HG02870 (cell line): ENCODE measurements around the gene PTF1A.

Source experiments
- ATAC-seq: cut with Tn5 transposase; IDR thresholded peaks from one replicate; pipeline ENCODE4 v1.9.1; 2021; ENCODE audit warnings: mild to moderate bottlenecking, moderate library complexity; ENCODE audit not compliant: unreplicated experiment

PTF1A gene

DNA sequence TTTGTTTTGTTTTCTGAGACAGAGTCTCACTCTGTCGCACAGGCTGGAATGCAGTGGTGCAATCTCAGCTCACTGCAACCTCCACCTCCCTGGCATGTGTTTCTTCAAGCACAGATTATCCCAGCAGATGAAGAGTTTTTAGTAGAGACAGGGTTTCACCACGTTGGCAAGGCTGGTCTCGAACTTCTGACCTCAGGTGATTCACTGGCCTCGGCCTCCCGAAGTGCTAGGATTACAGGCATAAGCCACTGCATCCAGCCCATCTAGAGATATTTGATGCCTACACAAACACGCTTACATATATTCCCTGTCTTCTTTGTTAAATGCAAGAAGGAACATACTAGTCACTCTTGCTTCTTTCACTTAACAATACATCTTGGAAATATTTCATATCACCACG lies 5.9 kb upstream of the PTF1A start:
- ATAC-seq: no peak

DNA sequence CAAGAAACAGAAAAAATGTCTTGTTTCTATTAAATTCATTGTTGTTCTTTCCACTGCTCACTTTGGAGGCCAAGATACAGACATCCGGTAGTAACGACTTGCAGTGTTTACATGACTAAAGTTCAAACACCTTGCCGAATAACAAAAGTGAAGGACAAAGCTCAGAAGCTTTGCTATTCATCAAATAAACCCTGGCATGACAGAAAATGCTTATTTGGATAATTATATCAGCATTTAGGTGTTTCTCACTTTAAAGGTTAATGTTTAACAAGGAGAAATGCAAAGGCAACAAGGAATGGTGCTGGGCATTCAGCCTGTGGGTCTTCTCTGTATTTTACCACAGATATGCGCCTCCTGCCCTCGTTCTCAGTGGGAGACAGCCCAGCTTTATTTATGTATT lies 5.4 kb upstream of the PTF1A start:
- no peak for ATAC-seq

DNA sequence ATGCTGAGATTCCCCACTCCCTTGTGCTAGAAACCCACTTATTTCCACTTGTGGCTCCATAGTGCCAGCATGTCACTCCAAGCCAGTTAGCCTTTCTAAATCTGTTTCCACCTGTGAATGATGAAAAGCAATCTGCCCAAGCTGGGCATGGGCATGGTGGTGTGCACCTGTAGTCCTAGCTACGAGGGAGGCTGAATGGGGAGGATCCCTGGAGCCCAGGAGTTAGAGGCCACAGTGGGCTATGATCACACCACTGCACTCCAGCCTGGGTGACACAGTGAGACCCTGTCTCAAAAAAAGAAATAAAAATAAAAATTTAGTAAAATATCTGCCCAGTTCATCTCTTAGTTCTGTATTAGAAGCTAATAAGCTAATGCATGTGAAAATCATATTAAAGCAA lies 5.0 kb upstream of the PTF1A start:
- ATAC-seq: no peak

DNA sequence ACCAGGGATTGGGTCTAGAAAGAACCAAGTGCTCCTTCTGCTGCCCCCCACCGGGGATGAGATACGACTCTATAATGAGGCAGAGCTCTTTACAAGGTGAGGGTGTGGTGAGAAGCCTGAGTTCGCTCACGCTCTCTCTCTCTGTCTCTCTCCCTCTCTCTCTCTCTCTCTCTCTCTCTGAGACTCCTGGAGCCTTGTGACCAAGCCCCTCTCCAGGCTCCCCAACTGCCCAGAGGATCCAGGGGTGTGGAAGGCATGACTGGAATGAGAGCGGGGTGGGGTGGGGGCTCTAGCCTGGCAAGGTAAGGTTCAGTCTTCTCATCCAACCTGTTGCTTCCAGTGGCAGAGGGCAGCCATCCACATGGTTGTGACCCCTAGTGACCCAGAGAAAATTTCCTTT lies 3.1 kb upstream of the PTF1A start:
- ATAC-seq: no peak

DNA sequence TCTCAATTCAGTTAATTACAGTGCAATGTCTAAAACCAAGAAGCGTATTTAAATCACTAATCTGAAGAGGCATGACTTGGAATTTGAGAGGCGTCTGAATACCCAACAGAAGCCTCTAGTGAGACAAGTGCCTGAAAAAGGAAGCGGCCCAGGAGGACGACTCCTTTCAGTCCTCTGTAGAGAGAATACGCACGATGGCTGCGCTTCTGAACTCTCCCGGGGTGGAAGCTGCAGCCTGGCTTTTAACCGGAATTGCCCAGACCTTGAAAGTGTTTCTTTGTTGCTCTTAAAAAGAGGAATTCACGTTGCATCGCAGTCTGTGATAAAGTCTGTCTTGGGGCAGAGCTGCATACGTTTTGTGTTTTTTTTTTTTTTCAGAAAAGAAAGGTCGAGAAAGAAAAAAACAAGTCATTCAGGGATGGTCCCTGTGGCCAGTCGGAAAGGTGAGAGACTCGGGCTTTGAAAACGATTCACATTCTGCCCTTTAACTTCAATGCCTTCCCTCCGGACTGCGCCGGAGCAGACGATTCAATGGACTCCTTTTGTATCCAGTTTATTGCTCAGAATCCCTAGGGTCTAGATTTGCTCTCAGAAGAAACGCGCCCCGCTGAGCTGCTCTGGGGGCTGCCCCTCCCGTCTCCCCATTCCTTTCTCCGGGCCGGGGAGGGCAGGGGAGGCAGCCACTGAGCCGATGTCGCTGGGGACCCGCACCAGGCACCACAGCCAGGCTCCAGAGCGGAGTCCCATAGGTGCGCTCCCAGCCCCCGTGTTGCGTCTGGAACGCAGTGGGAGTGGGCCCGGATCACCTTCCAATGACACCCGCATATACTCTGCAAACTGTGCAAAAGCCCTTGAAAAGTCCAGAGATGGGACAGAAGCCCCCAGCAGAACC lies 994 bp upstream of the PTF1A start:
- ATAC-seq: no peak

DNA sequence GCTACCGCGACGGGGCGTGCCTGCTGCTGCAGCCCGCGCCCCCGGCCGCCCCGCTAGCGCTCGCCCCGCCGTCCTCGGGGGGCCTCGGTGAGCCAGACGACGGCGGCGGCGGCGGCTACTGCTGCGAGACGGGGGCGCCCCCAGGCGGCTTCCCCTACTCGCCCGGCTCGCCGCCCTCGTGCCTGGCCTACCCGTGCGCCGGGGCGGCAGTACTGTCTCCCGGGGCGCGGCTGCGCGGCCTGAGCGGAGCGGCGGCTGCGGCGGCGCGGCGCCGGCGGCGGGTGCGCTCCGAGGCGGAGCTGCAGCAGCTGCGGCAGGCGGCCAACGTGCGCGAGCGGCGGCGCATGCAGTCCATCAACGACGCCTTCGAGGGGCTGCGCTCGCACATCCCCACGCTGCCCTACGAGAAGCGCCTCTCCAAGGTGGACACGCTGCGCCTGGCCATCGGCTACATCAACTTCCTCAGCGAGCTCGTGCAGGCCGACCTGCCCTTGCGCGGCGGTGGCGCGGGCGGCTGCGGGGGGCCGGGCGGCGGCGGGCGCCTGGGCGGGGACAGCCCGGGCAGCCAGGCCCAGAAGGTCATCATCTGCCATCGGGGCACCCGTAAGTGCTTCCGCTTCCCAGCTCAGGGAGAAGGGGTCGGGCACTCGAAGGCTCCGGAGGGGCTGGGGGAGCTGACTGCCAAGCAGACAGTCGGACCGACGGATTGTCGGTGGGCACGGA lies 761 bp downstream of the PTF1A start:
- no peak for ATAC-seq

DNA sequence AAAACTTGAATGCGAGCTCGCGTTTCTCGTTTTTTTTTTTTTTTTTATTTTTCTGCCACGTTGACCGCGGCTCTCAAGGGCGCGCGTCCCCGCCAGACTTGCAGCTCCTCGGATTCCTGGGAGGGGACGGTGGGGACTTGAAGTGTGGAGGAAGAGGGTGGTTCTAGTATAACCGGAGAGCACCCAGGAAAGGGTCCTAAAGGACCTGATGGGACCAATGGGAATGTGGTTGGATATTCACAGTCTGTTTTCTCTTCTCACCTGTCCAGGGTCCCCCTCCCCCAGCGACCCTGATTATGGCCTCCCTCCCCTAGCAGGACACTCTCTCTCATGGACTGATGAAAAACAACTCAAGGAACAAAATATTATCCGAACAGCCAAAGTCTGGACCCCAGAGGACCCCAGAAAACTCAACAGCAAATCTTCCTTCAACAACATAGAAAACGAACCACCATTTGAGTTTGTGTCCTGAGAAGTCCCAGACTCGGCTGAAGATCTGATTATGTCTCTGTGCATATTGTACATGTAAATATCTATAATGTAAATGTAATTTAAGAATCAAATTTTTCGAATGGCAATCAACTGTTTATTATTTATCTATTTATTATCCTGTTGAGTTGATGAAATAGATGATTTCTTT lies 1.4 kb downstream of the PTF1A start:
- no peak for ATAC-seq

DNA sequence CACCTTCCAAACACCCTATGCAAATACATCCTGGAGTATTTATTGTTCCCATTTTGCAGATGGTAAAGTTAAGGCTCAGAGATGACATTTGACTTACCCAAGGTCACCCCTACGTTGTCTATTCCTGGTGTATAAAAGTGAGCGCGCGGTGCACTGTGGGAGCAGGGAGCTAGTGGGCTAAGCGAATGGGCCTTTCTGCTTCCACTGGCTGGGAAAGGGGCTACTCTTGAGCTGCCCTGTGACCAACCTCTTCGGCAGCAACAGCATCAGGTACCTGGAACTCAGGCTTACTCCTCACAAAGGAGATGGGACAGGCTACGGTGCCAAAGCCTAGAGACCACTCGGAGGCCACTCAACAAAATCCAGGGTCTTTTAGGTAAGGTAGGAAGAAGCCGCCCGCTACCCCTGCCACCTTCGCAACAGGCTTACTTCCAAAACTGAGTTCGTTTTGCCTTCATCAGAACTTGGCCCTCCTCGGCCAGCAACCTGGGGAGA lies 2.4 kb downstream of the PTF1A start:
- no peak for ATAC-seq

DNA sequence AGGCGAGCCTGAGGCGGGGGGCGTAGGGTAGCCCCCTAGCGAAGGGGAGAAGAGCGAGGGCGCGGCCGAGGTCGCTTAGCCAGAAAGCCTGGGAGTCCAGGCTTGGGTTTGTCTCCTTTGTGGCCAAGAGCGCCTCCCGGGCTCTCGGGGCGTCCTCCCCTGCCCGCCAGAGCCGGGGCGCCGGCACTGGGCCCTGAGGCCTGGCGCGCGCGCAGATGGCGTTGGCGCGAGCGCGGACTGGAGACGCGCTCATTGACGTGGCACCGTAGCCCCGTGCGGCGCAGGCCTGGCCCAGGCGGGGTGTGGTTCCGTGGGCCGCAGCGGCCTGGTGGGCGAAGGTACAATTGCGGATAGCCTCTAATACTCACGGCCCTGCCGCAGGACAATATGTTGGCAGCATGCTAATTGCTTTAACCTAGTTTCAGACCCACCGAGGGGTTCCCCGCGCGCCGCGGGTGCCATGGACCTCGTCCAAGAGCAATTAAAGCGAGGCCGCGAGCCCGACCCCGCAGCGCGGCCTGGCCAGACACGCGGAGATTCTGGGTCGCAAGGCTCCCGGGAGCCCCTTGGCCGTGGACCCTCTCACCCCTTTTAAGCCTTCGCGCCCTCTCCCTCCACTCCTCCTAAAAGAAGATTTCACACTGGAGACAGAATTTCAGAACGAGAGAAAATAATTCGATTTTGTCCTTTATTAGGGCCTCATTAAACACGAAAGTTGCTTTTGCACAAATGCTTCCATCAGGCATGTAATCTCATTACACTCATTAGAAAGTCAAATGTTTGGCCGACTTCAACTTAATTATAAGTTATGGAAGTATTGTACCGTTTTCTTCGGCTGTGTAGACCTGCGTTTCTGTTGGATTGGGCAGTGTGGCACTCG lies 3.1 kb downstream of the PTF1A start:
- ATAC-seq: no peak

DNA sequence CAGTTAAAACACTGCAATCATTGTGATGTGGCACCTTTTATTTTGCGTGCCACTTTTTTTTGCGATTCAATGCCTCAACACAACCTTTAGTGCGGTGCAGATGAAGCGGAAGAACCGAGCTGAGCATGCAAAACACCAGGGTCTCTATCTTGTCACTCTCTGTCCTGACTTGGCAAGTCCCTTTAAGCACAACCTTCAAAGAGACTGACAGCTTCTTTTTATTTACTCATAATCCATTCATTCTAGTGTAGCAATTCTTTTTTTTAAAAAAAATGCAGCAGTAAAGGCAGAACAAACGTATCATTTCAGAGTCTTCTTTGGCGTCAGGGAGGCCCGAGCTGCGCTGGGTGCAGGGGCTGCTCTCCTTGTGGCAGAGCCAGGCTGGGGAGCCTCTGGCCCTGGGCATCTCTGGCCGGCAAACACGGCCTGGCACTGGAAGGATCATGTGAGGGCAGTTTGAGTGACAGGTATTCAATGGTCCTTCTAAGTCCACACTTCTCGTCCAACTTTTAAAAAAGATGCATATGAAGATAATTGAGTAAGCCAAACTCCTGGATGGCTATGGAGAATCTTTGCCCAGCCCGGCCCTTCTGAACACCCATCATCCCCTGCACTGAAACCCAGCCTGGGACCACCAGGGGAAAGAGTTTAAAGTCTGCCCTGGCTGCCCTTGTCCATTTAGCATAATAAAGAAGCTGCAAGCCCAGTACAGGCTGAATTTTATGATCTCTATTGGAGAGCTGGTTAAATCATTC lies 3.9 kb downstream of the PTF1A start:
- ATAC-seq: no peak

DNA sequence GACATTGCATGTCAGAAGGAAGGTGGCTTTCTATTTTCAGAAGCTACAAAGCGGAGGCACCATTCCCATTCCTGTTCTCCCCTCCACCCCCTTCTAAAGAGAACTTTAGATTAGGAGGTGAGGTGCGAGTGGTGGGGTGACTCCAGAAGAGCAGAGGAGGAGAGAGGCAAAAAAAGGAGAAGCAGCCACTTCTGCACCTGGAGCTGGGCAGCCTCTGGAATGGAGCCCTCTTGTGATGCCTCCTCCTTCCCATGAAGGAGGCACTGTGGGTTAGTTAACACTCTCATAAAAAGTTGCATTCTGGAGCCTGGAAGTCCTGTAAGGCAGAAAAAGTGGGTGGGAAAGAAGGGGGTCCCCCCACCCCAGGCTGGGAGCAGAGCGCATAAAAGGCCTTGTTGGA lies 4.8 kb downstream of the PTF1A start:
- ATAC-seq: no peak

DNA sequence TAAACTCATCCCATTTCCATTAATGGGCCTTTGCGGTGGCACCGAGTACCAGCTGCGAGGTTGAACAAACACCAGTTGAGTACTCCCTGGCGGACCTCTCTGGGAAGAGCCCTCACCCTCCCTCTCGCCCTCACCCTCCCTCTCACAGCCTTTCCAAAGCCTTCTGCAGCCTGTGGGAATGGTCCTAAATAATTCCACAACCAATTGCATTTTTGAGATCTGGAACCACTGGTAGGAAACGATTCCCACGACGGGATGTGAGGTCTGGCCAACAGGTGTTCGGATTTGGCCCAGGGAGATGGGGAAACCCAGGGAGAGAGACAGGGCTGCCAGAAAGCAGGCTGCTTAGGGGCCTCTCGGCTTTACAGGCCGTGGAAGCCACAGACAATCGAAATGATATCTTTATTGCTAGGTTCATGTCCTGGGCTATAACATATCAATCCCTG lies 5.3 kb downstream of the PTF1A start:
- ATAC-seq: no peak

DNA sequence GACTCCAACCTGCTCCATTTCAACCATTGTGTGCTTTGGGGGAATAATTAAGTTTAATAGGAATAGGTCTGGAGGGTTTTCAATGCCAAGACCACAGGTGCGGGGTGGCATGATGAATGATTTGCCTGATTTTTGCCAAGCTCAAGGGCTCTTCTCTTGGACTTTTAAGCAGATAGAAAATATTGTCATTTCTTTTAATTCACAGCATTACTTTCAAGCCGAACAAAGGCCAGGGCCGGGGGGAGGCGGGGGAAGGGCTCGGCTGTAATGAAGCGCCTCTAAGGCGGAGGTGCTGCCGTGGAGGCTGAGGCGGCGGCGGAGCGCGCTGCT lies 6.5 kb downstream of the PTF1A start:
- no peak for ATAC-seq

DNA sequence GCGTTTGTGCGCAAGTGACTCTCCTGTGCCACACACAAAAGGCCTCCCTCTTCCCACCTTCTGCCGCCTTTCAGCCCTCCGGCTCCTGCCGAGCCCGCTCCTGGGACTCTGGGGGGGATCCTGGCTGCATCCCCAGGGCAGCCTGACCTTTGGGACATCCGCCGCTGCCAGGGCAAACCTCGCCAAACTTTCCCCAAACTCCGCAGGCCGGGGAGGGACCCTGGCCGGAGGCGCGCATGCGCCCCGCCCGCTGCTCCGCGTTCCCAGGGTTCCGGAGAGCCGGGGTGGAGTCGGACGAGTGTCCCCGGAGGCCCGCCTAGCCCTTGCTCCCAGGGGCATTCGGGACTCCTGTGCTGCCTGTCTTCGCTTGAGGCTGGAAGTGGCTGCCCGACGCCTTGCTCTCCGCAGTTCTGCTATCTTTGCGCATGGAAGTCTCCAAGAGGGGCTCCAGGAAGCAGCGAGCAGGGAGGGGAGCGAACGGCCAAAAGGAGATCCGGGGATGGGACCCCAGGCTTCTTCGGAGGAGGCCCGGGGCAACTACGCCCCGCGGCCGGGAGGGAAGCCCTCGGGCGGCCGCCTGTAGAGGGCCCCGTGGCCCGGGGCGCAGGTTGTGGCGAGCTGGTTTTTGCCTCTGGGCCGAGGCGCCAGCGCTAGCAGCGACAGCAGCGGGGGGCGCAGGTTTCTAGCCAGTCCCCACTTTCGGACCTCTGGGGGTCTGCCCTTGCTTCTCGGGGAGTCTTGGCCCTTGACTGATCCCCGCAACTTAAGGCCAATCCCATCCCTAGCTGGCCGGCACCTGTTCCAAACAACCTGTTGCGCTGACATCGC lies 7.0 kb downstream of the PTF1A start:
- ATAC-seq: no peak

DNA sequence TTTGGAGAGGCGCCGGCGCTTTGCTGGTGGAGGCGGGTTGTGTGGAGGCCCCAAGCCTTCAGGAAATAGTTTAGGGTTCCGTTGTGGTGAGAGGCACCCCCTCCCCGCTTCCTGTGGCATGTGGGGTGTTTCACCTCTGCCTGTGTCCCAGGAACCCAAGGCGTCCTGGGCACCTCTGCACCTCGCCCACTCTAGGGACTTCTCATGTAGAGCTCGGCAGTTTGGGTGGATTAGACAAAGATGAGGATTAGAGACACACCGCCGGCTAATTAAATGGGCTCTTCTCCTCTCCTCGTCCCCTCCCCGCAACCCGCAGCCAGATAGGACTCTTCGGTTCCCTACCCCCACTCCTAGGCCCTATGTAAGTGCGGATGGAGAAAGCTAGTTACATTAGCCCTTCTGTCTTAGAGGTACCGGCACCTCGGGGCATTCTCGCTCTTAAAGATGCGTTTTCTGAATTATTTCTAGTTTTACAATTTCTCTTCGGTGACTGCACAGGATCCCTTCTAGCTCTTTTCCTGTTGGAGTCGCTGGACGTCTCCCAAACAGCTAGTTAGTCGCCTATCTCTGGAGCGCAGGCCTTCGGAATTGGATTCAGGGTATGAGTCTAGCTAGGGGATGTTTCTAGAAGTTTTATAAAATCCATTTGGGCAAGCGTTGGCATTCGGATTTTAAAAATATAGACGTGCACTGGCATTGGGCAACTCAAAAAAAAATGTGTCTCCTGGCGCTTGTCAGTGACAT lies 7.8 kb downstream of the PTF1A start:
- ATAC-seq: no peak

DNA sequence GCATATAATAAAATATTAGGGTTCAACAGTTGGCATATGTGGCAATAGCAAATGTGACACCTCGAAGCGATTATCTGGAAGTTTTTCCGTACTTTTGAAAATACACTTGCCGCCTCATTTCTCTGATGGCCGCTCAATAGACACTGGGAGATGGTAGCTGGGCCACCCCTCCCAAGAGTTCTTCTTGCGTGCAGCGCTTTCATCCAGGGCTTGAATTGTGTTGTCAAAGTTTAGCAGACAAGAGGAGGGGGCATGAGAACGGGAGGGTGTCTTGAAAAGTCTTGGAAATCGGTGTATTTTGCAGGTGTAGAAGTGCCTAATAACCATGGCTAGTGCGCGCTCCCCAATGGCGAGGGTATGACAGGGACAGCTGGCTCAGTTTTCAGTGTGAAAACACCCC lies 8.5 kb downstream of the PTF1A start:
- ATAC-seq: no peak

DNA sequence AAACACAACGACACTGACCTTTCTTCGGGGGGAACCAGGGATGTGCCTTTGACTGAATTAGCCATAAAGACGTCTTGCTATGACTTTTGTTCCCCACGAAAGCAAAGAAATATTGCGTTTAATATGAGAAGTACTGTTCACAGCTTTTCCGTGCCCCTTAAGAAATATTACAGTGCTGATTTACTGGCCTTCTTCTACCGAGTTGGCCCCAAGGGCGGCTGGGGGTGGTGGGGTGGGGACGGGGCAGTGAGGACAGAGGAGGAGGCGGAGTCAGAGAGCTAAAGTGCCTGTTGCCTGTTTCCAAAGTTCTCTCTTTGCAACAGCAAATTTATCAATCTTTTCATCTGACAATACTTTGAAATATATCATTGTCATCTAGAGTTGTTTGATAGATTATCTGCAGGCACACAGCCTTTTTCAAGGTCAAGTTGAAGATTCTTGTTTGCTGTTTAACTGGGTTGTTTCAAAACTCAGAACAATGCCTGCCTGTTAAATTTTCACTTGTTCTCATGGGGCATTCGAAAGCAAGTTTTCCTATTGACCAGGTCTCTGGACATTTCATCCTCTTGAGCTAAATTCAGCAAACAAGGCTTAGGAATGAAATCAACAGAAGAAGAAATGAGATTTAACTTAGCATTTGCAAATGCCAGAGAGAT lies 9.0 kb downstream of the PTF1A start:
- no peak for ATAC-seq

DNA sequence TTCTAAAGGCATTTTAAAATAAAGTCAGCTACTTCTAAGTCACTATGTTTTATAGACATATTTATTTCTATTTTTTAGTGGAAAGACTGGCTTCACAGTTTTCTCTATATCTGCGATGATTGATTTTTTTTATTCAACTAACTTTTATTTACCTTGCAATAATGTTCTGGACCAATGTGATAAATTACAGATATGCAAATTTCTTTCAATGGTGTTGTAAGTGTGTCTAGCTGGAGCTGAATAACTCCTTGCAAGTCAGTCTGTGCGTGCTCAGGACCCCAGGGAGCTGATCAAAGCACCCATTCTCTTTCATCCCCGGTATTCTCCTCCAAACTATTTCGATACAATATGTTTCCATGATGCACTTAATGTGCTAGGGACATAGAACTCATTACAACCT lies 9.7 kb downstream of the PTF1A start:
- no peak for ATAC-seq
